ENCODE data around the gene AKAP12.

Gene AKAP12

GRCh38 chr6:151239603-151240035 is at the start of gene AKAP12:
Gene AKAP12, plus strand, starts transcription at chr6:151239967. Its CDS starts 596 bp downstream, at chr6:151240563.
- DNase-seq (ENCODE audit: low read depth, low spot score), result no peak

GRCh38 chr6:151191527-151191926 is 48.2 kb upstream of the AKAP12 start:
- no peak for DNase-seq (ENCODE audit: low read depth, low spot score)

- no peak for DNase-seq (ENCODE audit: low read depth, low spot score)
Measured at GRCh38 chr6:151196555-151196954, 43.2 kb upstream of the AKAP12 start.

- DNase-seq (ENCODE audit: low read depth, low spot score), result no peak
Measured at GRCh38 chr6:151197556-151197955, 42.2 kb upstream of the AKAP12 start.

GRCh38 chr6:151199991-151200390 is 39.8 kb upstream of the AKAP12 start:
- no peak for DNase-seq (ENCODE audit: low read depth, low spot score)

GRCh38 chr6:151205721-151206600 is 33.8 kb upstream of the AKAP12 start:
- no peak for DNase-seq (ENCODE audit: low read depth, low spot score)

GRCh38 chr6:151207674-151208073 is 32.1 kb upstream of the AKAP12 start:
- DNase-seq (ENCODE audit: low read depth, low spot score), result no peak

GRCh38 chr6:151209071-151209831 is 30.5 kb upstream of the AKAP12 start:
- no peak for DNase-seq (ENCODE audit: low read depth, low spot score)

- DNase-seq (ENCODE audit: low read depth, low spot score), result no peak
Measured at GRCh38 chr6:151211075-151211474, 28.7 kb upstream of the AKAP12 start.

- DNase-seq (ENCODE audit: low read depth, low spot score), result no peak
Measured at GRCh38 chr6:151213352-151213751, 26.4 kb upstream of the AKAP12 start.

GRCh38 chr6:151215999-151216398 is 23.8 kb upstream of the AKAP12 start:
- no peak for DNase-seq (ENCODE audit: low read depth, low spot score)

- no peak for DNase-seq (ENCODE audit: low read depth, low spot score)
Measured at GRCh38 chr6:151216804-151217203, 23.0 kb upstream of the AKAP12 start.

GRCh38 chr6:151219192-151219591 is 20.6 kb upstream of the AKAP12 start:
- DNase-seq (ENCODE audit: low read depth, low spot score), result no peak

GRCh38 chr6:151224076-151224475 is 15.7 kb upstream of the AKAP12 start:
- no peak for DNase-seq (ENCODE audit: low read depth, low spot score)

- no peak for DNase-seq (ENCODE audit: low read depth, low spot score)
Measured at GRCh38 chr6:151225919-151226318, 13.8 kb upstream of the AKAP12 start.

GRCh38 chr6:151228788-151229400 is 10.9 kb upstream of the AKAP12 start:
- no peak for DNase-seq (ENCODE audit: low read depth, low spot score)

- DNase-seq (ENCODE audit: low read depth, low spot score), result no peak
Measured at GRCh38 chr6:151229401-151230276, 10.1 kb upstream of the AKAP12 start.

GRCh38 chr6:151230277-151230577 is 9.5 kb upstream of the AKAP12 start:
- no peak for DNase-seq (ENCODE audit: low read depth, low spot score)

- DNase-seq (ENCODE audit: low read depth, low spot score), result no peak
Measured at GRCh38 chr6:151232899-151233298, 6.9 kb upstream of the AKAP12 start.

GRCh38 chr6:151233731-151234130 is 6.0 kb upstream of the AKAP12 start:
- DNase-seq (ENCODE audit: low read depth, low spot score), result no peak

- DNase-seq (ENCODE audit: low read depth, low spot score), result no peak
Measured at GRCh38 chr6:151236668-151237401, 2.9 kb upstream of the AKAP12 start.

Measured in brain pericyte (primary cell).